ENCODE measurements around the gene USP9X.
"Not testable (repeated sequence)": the region's sequence is repeated elsewhere in the genome, so short reads cannot be mapped to it uniquely, and the experiment has no call there.

USP9X gene

GRCh38 chrX:41167888-41168287, 82.6 kb downstream of the USP9X start:
- in situ Hi-C loops (cut with MboI; ENCODE audit: low sequenced_read_pairs, unreplicated experiment): no loop called here
- no peak for TF ChIP-seq CTCF (IDR thresholded peaks at IDR 0.05; ENCODE audit: borderline replicate concordance, control extremely low read depth, extremely low read depth, insufficient read depth, missing control alignments)
- DNase-seq (ENCODE audit: low spot score): no peak

GRCh38 chrX:41176263-41176662, 91.0 kb downstream of the USP9X start:
- in situ Hi-C loops (cut with MboI; ENCODE audit: low sequenced_read_pairs, unreplicated experiment): no loop called here

GRCh38 chrX:41177297-41177696, 92.1 kb downstream of the USP9X start:
- in situ Hi-C loops (cut with MboI; ENCODE audit: low sequenced_read_pairs, unreplicated experiment): no loop called here
- TF ChIP-seq CTCF (IDR thresholded peaks at IDR 0.05; ENCODE audit: borderline replicate concordance, control extremely low read depth, extremely low read depth, insufficient read depth, missing control alignments): no peak
- no peak for DNase-seq (ENCODE audit: low spot score)

More at GRCh38 chrX:41176263-41176662, 91.0 kb downstream of the USP9X start:
- no peak for TF ChIP-seq CTCF (IDR thresholded peaks at IDR 0.05; ENCODE audit: borderline replicate concordance, control extremely low read depth, extremely low read depth, insufficient read depth, missing control alignments)
- no peak for DNase-seq (ENCODE audit: low spot score)

- in situ Hi-C loops (cut with MboI; ENCODE audit: low sequenced_read_pairs, unreplicated experiment): no loop called here
- no peak for DNase-seq (ENCODE audit: low spot score)
- TF ChIP-seq CTCF (IDR thresholded peaks at IDR 0.05; ENCODE audit: borderline replicate concordance, control extremely low read depth, extremely low read depth, insufficient read depth, missing control alignments): no peak
Observed at GRCh38 chrX:41178201-41178600, 93.0 kb downstream of the USP9X start.

- DNase-seq (ENCODE audit: low spot score): peak; percentile 50
- in situ Hi-C loops (cut with MboI; ENCODE audit: low sequenced_read_pairs, unreplicated experiment): no loop called here
- peak; percentile 82 for TF ChIP-seq CTCF (IDR thresholded peaks at IDR 0.05; ENCODE audit: borderline replicate concordance, control extremely low read depth, extremely low read depth, insufficient read depth, missing control alignments)
Observed at GRCh38 chrX:41180194-41180908, 95.1 kb downstream of the USP9X start.

- in situ Hi-C loops (cut with MboI; ENCODE audit: low sequenced_read_pairs, unreplicated experiment): no loop called here
- peak; percentile 23 for DNase-seq (ENCODE audit: low spot score)
- TF ChIP-seq CTCF (IDR thresholded peaks at IDR 0.05; ENCODE audit: borderline replicate concordance, control extremely low read depth, extremely low read depth, insufficient read depth, missing control alignments): no peak
Observed at GRCh38 chrX:41184312-41184711, 99.1 kb downstream of the USP9X start.

- DNase-seq (ENCODE audit: low spot score); in situ Hi-C loops (cut with MboI; ENCODE audit: low sequenced_read_pairs, unreplicated experiment): not testable (repeated sequence)
Observed at GRCh38 chrX:41186946-41187345, 101.7 kb downstream of the USP9X start.

All from GM13976 (cell line).